ENCODE results near the gene RUBCN. TPM values are rescaled to one million over a fixed set of nuclear protein-coding genes. Genes with fewer than 3 reads are reported as not detected.
A peak's percentile ranks its signal among the peaks of the same experiment; 100 is the strongest.

RUBCN gene
- total and polyA plus RNA-seq, 9 of the 15 experiments (the other 6 are each of a cell fraction or from before 2014, with no cell fraction given), result 8.4 to 24.0 (median 11.9) TPM

GRCh38 chr3:197730770-197731169, 5.9 kb downstream of the RUBCN start (continued):
- TF ChIP-seq, protein P1, sequence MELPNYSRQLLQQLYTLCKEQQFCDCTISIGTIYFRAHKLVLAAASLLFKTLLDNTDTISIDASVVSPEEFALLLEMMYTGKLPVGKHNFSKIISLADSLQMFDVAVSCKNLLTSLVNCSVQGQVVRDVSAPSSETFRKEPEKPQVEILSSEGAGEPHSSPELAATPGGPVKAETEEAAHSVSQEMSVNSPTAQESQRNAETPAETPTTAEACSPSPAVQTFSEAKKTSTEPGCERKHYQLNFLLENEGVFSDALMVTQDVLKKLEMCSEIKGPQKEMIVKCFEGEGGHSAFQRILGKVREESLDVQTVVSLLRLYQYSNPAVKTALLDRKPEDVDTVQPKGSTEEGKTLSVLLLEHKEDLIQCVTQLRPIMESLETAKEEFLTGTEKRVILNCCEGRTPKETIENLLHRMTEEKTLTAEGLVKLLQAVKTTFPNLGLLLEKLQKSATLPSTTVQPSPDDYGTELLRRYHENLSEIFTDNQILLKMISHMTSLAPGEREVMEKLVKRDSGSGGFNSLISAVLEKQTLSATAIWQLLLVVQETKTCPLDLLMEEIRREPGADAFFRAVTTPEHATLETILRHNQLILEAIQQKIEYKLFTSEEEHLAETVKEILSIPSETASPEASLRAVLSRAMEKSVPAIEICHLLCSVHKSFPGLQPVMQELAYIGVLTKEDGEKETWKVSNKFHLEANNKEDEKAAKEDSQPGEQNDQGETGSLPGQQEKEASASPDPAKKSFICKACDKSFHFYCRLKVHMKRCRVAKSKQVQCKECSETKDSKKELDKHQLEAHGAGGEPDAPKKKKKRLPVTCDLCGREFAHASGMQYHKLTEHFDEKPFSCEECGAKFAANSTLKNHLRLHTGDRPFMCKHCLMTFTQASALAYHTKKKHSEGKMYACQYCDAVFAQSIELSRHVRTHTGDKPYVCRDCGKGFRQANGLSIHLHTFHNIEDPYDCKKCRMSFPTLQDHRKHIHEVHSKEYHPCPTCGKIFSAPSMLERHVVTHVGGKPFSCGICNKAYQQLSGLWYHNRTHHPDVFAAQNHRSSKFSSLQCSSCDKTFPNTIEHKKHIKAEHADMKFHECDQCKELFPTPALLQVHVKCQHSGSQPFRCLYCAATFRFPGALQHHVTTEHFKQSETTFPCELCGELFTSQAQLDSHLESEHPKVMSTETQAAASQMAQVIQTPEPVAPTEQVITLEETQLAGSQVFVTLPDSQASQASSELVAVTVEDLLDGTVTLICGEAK (IDR thresholded peaks at IDR 0.05), result peak; percentile 87
- TF ChIP-seq, protein P1 (CRISPR knock-in tag; IDR thresholded peaks at IDR 0.05), result peak; percentile 82
- peak; percentile 67 for TF ChIP-seq ZNF384 (IDR thresholded peaks at IDR 0.05; ENCODE audit: low read depth, low read length)
